ENCODE results near the gene GABBR2. TPM values are rescaled to one million over a fixed set of nuclear protein-coding genes. Genes with fewer than 3 reads are reported as not detected.

Gene GABBR2
- total RNA-seq, 4 donors from 2014 or later: 2.4 to 13.6 (median 10.0) TPM

GRCh38 chr9:98425079-98425478 lies 283.7 kb downstream of the GABBR2 start:
- WGBS, 2 donors: 89% methylated on average over 3 of the region's 3 CpGs
- Histone ChIP-seq H3K4me3 (replicated peaks in 1 of 3) (no peak overlapping the region), H3K4me1 (peaks cover 4 to 6% of the 10 kb centered on the region in 2 donors), H3K9me3 (no peaks in the 10 kb centered on the region), H3K36me3 (no peaks in the 10 kb centered on the region), H3K27ac (no peak overlapping the region), H3K27me3 (no peaks in the 10 kb centered on the region)
- no peak for DNase-seq
- TF ChIP-seq POLR2A (IDR thresholded peaks at IDR 0.05) (no peak), CTCF (IDR thresholded peaks at IDR 0.05) (no peak)
- intact Hi-C loops (cut with DNase I): no loop called here

- no peaks in the 10 kb centered on the region for H3K27me3 ChIP-seq
- TF ChIP-seq POLR2A (IDR thresholded peaks at IDR 0.05) (no peak), CTCF (IDR thresholded peaks at IDR 0.05) (no peak)
- no peaks in the 10 kb centered on the region for H3K9me3 ChIP-seq
- no peak overlapping the region for H3K4me3 ChIP-seq (replicated peaks in 1 of 3)
- 87 to 88% methylated on average over 5 of the region's 5 CpGs for WGBS, 2 donors
- no peak overlapping the region for H3K27ac ChIP-seq
- no peaks in the 10 kb centered on the region for H3K4me1 ChIP-seq
- intact Hi-C loops (cut with DNase I): no loop called here
- no peak for DNase-seq
- no peaks in the 10 kb centered on the region for H3K36me3 ChIP-seq
Observed at GRCh38 chr9:98419260-98419603, 289.5 kb downstream of the GABBR2 start.

GRCh38 chr9:98418578-98419259 lies 290.0 kb downstream of the GABBR2 start:
- Histone ChIP-seq H3K27me3 (no peaks in the 10 kb centered on the region), H3K36me3 (no peaks in the 10 kb centered on the region), H3K4me1 (no peaks in the 10 kb centered on the region), H3K9me3 (no peaks in the 10 kb centered on the region), H3K4me3 (replicated peaks in 1 of 3) (no peak overlapping the region), H3K27ac (no peak overlapping the region)
- WGBS, 2 donors: 91% methylated on average over 8 of the region's 8 CpGs
- DNase-seq: no peak
- TF ChIP-seq POLR2A (IDR thresholded peaks at IDR 0.05) (no peak), CTCF (IDR thresholded peaks at IDR 0.05) (no peak)
- intact Hi-C loops (cut with DNase I): no loop called here

- H3K9me3 ChIP-seq: no peaks in the 10 kb centered on the region
- no peak overlapping the region for H3K27ac ChIP-seq
- intact Hi-C loops (cut with DNase I): no loop called here
- DNase-seq: no peak
- WGBS, 2 donors: 71 to 84% methylated on average over 10 of the region's 10 CpGs
- no peak overlapping the region for H3K4me3 ChIP-seq (replicated peaks in 1 of 3)
- H3K36me3 ChIP-seq: no peaks in the 10 kb centered on the region
- no peak for TF ChIP-seq CTCF (IDR thresholded peaks at IDR 0.05)
- no peak for TF ChIP-seq POLR2A (IDR thresholded peaks at IDR 0.05)
- H3K4me1 ChIP-seq: no peaks in the 10 kb centered on the region
- H3K27me3 ChIP-seq: no peaks in the 10 kb centered on the region
Observed at GRCh38 chr9:98416294-98417248, 292.2 kb downstream of the GABBR2 start.

GRCh38 chr9:98415782-98416181 lies 293.0 kb downstream of the GABBR2 start:
- no peak overlapping the region for H3K4me3 ChIP-seq (replicated peaks in 1 of 3)
- intact Hi-C loops (cut with DNase I): no loop called here
- H3K4me1 ChIP-seq: no peaks in the 10 kb centered on the region
- no peak for DNase-seq
- 62 to 85% methylated on average over 4 of the region's 4 CpGs for WGBS, 2 donors
- no peak overlapping the region for H3K27ac ChIP-seq
- TF ChIP-seq POLR2A (IDR thresholded peaks at IDR 0.05) (no peak), CTCF (IDR thresholded peaks at IDR 0.05) (no peak)
- H3K36me3 ChIP-seq: no peaks in the 10 kb centered on the region
- H3K9me3 ChIP-seq: no peaks in the 10 kb centered on the region
- H3K27me3 ChIP-seq: no peaks in the 10 kb centered on the region
